NOMO-1 (cell line): ENCODE data around the gene SLC2A3.
"Not testable (repeated sequence)": the region's sequence is repeated elsewhere in the genome, so short reads cannot be mapped to it uniquely, and the experiment has no call there.

Experiments used
- DNase-seq, 2 experiments: peaks; one replicate each; lab custom pipeline; 2025; ENCODE audit not compliant: unreplicated experiment in 2 of 2; lab: John Stamatoyannopoulos, UW

Gene SLC2A3

GRCh38 chr12:7953912-7954311, 17.9 kb upstream of the SLC2A3 start:
- DNase-seq: not testable (repeated sequence)

DNA sequence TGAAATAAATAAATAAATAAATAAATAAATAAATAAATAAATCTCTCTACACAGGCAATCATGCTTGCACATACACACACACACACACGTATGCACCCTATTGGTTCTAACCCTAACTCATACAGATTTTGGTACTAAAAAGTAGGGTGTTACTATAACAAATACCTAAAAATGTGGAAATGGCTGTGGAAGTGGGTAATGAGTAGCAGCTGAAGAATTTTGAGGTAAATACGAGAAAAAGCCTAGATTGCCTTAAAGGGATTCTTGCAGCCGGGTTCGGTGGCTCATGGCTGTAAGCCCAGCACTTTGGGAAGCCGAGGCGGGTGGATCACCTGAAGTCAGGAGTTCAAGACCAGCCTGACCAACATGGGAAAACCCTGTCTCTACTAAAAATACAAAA, 15.7 kb upstream of the SLC2A3 start:
- DNase-seq: no peak

DNA sequence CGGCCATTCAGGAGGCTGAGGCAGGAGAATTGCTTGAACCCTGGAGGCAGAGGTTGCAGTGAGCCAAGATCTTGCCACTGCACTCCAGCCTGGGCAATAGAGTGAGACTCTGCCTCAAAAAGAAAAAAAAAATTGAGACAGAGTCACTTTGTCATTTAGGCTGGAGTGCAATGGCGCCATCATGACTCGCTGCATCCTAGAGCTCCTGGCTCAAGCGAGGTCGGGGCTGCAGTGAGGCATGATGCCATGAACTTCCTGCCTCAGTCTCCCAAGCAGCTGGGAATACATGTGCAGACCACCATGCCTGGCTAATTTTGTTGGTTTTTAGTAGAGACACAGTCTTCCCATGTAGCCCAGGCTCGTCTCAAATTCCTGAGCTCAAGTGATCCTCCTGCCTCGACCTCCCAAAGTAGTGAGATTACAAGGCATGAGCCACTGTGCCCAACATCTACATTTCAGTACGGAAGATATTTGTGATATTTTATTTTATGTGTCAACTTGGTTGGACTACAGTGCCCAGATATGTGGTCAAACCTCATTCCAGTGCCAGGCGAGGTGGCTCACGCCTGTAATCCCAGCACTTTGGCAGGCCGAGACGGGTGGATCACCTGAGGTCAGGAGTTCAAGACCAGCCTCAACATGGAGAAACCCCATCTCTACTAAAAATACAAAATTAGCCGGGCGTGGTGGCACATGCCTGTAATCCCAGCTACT, 14.4 kb upstream of the SLC2A3 start:
- DNase-seq: not testable (repeated sequence)

DNA sequence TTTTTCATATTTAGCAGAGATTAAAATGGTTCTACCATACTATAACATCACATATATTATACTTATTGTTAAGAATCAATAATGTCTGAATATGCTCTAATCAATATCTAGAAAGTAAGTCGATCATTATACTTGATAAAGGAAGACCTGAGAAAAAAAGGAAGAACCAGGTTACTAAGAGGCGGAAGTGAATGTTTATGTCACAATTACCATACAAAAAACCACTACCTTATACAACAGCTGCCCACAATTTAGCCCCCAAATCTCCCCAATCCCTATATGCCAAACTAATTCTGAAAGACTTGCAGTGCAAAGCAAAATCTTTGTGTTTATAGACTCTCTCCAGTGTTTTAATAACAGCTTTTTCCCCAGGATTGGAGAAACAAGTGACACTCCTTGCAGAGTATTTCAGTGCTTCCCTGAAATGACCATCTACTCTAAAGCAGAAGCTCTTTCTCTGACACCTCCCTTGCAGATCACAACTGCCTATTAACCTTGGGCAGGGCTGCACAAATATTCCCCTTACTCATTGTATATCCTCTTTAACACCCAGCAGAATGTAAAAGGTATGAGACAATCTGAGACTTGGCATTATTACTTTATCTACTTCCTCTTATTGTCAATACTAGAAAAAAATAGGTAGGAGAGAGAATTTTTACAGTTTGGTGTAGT, 12.7 kb upstream of the SLC2A3 start:
- peak; percentile 60 to 84 for DNase-seq

DNA sequence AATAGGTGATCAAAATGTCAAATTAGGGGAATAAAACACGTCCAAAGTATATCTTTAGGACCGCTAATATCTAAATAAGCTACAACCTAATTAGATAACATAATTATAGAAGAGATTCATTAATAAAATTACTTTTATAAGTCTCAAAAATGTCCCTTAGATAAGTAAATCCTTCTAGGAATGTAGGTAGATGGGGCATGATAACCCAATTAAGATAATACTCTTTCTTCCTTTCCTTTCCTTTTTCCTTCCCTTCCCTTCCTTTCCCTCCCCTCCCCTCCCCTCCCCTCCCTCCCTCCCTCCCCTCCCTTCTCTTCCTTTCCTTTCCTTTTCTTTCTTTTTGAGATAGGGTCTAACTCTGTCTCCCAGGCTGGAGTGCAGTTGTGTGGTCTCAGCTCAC, 11.0 kb upstream of the SLC2A3 start:
- no peak for DNase-seq

DNA sequence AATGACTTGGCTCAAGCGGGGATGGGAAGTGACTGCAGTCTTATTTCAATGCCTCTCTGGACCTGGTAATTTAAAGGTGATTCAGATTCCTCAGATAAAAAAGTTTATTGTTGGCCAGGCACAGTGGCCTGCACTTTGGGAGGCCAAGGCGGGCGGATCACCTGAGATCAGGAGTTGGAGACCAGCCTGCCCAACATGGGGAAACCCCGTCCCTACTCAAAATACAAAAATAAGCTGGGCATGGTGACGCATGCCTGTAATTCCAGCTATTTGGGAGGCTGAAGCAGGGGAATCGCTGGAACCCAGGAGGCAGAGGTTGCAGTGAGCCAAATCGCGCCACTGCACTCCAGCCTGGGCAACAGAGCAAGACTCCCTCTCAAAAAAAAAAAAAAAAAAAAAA, 8.8 kb upstream of the SLC2A3 start:
- not testable (repeated sequence) for DNase-seq

DNA sequence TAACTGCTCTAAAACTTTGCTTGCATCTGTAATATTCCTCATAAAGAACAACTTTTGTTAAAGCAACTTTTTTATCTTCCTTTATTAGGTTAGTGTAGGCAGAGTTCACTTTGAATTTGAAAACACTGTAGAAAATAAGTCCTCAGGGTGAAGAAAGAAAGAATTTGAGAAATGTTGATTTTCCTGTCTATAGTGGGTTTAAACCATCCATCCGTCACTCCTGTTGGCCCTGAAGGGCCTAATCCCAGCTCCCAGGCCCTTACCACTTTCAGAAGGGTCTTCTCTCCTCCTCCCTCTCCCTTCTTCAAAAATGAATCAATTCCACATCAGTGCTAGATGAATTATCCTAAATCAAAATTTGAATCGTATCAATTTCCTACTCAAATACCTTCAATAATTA, 4.9 kb upstream of the SLC2A3 start:
- DNase-seq: no peak

GRCh38 chr12:7937833-7938506, 2.0 kb upstream of the SLC2A3 start:
- peak; percentile 39 to 42 for DNase-seq

GRCh38 chr12:7934889-7935492, 996 bp downstream of the SLC2A3 start:
- DNase-seq: no peak

DNA sequence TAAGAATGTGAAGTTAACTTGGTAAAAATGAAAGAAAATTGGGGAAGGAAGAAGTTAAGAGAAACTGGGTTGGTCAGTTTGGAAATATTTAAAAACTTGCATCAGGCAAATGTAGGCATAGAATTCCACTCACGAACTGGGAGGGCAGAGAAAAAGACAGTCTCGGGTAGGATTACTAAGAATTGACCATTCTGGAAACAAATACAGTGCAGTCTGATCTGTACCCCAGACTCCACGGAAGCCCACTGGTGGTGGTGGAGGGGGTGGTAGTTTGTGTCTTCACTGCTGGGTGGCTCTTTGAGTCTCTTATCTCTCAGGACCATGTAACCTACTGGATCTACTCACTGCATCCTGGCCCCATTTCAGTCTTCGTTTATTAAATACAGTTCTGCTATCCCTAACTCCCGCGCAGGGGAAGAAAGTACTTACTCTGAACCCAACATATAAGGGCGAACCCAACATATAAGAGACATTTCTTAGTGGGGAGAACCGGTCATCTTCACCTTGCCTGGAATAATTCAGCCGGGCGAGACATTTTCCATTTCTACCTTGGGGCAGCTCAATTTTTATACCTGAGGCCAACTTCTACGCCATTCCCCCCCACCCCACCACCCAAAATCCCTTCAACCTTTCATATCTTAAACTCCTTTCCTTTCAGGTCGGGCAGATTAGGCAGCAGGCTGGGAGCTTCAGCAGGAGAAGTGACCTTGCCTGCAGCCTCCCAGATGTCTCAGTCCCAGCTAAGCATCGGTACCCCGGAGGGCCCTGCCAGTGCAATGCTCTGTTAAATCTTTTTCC, 1.7 kb downstream of the SLC2A3 start:
- DNase-seq: no peak

DNA sequence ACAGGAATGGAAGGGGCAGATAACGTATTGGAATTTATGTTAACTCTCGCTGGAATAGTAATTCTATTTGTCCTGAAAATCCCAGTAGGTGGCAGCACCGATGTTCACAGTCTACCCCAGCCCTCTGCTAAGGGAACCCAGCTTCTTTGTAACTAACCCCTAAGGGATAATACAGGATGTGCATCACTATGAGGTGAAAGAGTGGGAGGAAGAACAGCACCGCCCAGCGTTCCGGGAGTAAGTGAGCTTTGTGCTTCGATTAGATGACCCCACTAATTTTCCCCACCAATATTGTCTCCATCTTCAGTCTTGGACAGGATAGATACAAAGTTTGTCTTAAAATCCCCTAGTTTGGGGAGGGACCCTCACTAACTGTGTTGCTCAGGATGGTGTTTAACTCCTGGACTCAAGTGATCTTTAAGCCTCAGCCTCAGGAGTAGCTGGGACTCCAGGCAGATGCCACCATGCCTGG, 2.7 kb downstream of the SLC2A3 start:
- peak; percentile 88 to 94 for DNase-seq

- not testable (repeated sequence) for DNase-seq
Observed at GRCh38 chr12:7932599-7933240, 3.3 kb downstream of the SLC2A3 start.

DNA sequence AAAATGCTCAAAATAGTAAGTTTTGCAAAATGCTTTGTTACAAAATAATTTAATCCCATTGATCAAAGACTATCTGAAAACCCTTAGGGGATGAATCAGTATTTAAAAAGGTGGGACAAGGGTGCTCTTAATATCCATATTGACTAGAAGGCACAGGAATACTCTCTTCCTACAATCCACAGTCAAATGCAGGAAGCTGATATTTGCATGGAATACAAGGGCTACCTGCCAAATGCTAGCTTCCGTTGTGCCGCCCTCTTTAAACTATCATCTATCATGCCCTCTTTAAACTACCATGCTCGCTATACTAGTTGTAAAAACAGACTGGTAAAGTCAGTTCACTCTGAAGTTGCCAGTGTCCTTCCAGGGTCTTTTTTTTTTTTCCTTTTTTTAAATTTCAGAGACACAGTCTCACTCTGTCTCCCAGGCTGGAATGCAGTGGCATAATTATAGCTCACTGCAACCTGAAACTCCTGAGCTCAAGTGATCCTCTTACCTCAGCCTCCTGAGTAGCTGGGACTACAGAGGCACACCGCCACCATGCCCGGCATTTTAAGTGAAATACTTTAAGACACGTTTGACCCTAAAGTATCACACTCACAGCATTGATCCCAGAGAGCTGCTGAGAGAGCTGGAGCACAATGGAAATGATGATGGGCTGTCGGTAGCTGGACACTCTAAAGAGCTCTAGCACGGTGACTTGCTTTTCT, 6.7 kb downstream of the SLC2A3 start:
- DNase-seq: no peak

GRCh38 chr12:7927470-7927869, 8.5 kb downstream of the SLC2A3 start:
- DNase-seq: no peak

GRCh38 chr12:7926068-7926666, 9.8 kb downstream of the SLC2A3 start:
- DNase-seq: not testable (repeated sequence)

- DNase-seq: no peak
Observed at GRCh38 chr12:7923241-7924236, 12.4 kb downstream of the SLC2A3 start.

- DNase-seq: not testable (repeated sequence)
Observed at GRCh38 chr12:7921181-7921580, 14.8 kb downstream of the SLC2A3 start.

DNA sequence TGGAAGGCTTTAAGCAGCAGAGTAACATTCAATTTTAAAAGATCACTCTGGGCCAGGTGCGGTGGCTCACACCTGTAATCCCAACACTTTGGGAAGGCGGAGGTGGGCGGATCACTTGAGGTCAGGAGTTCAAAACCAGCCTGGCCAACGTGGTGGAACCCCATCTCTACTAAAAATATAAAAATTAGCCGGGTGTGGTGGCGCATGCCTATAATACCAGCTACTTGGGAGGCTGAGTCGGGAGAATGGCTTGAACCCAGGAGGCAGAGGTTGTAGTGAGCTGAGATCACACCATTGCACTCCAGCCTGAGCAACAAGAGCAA, 17.8 kb downstream of the SLC2A3 start:
- not testable (repeated sequence) for DNase-seq
